Endothelial cell of hepatic sinusoid (primary cell): ENCODE results near the gene LTBP1.

Source experiments
- in situ Hi-C: cut with HindIII; loops from 2 replicates; pipeline ENCODE4 v1.10.0; 2017; ENCODE audit warnings: low sequenced_read_pairs

The LTBP1 gene

GRCh38 chr2:33391529-33392255, 444.9 kb downstream of the LTBP1 start:
- in situ Hi-C loops: no loop called here

DNA sequence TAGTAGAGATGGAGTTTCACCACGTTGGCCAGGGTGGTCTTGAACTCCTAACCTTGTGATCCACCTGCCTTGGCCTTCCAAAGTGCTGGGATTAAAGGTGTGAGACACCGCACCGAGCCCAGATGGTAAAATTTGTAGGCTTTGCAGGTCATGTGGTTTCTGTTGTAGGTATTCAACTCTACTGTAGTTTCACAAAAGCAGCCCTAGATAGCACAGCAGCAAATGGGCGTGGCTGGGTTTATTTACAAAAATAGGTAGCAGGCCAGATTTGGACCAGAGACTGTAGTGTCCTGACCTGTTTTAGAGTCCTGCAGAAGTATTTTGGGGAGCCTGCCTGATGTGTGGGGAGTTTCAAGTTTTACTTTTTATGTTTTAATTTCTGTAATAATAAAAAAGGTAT, 445.6 kb downstream of the LTBP1 start:
- in situ Hi-C loops: no loop called here

DNA sequence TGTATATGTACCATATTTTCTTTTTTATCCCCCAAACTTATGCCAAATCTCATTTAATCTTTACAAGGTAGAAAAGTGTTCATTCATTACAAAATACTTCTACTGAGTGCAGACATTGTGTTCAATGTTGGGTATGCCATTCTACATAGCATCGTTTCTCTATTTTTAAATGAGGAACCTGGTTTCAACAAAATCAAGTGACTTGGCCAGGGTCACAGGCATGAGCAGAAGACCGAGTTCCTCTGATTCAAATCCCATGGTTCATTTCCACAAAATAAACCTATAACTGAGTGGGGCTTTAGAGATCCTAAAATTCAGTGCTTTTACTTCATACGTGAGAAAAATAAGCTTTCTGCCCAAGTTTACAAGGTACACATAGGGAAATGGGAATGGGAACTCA, 448.3 kb downstream of the LTBP1 start:
- in situ Hi-C loops: no loop called here

- in situ Hi-C loops: no loop called here
Observed at GRCh38 chr2:33395655-33396249, 449.0 kb downstream of the LTBP1 start.

- in situ Hi-C loops: no loop called here
Observed at GRCh38 chr2:33404321-33404720, 457.6 kb downstream of the LTBP1 start.

- in situ Hi-C loops: no loop called here
Observed at GRCh38 chr2:33406622-33407021, 459.9 kb downstream of the LTBP1 start.

GRCh38 chr2:33408109-33408508, 461.4 kb downstream of the LTBP1 start:
- in situ Hi-C loops: no loop called here

GRCh38 chr2:33409417-33409955, 462.7 kb downstream of the LTBP1 start:
- in situ Hi-C loops: no loop called here

- in situ Hi-C loops: loop anchor here (10.0 kb wide), 1 partner anchor 153 kb away; no protein-coding TSS in a partner anchor
Observed at GRCh38 chr2:33411765-33412164, 465.0 kb downstream of the LTBP1 start.

DNA sequence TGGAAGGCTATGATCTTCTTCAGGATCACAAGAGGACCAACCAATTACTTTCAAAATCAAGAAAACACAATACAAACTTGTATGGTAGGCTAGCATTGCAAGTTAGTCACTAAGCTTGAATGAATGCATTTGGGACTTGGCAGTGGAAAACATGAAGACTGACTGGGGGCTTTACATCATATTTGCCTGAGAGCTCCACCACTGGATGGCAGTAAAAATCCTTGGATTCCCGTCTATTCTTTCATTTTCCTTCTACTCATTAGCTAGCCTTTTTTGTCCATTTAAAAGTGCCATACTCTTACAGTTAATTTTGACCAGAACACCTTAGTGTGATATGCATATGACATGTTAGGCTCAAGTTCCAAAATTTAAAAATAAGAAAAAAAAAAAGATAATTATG, 466.2 kb downstream of the LTBP1 start:
- in situ Hi-C loops: loop anchor here (10.0 kb wide), 1 partner anchor 152 kb away; no protein-coding TSS in a partner anchor

DNA sequence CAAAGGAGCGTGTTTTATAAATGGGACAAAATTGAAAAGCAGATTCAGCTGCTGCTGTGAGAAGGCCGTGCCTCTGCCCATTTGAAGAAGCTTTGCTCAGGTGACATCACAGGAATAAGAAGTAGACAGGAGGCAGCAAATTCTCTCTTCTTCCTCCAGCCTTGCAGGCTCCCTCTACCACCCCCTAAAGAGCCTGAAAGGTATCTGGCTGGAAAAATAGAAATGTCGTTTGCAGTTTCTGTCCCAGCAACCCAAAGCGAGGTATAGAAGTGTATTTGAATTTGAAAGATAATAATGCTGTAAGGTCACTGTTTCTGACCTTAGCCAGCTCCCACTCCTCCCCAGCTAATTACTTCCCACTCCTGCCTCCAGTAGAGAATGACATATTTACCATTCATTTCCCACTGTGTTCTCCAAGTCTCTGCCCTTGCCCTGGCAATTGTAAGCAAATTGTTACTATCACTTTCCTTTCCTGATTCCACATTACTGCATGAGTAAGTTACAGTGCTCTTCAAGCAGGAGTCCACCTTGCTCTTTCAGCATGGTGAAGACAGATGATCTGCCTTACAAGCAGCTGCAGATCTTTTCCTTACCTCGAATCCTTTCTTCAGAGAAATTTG, 472.9 kb downstream of the LTBP1 start:
- in situ Hi-C loops: loop anchor here (10.0 kb wide), 1 partner anchor 145 kb away; no protein-coding TSS in a partner anchor

DNA sequence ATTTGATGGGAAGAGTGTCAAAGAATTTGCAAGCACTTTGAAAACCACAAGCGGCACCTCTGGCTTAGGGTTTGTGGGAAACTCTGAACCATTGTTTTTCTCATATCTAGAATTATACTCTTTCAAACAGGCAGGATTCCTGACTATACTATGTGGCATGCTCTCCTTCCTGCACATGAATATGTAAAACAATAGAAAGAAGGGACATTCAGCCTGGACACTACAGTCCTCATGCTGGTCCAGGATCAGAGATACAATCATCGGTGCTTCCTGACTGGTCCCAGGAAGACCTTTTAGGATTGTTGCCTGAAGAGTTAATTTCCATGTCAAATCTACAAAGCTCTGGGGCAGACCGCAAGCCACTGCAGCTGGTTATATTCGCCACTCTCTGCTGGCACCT, 474.0 kb downstream of the LTBP1 start:
- in situ Hi-C loops: no loop called here

DNA sequence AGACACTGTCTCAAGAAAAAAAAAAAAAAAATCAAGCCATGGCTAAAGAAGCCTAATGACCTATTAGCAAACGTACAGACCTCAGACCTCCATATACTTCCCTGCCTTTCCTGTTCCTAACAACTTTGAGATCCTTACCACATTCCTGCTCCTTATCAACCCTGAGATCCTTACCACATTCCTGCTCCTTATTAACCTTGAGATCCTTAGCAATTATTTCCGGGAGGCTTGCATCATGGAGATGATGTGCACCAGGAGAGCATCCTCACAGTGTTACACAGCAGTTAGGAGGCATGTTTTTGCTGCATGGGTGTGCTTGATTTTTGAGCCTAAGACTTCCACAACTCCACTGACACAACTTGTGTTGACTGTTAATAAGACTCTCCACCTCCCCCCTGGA, 475.1 kb downstream of the LTBP1 start:
- in situ Hi-C loops: no loop called here

- in situ Hi-C loops: no loop called here
Observed at GRCh38 chr2:33425161-33425560, 478.4 kb downstream of the LTBP1 start.

DNA sequence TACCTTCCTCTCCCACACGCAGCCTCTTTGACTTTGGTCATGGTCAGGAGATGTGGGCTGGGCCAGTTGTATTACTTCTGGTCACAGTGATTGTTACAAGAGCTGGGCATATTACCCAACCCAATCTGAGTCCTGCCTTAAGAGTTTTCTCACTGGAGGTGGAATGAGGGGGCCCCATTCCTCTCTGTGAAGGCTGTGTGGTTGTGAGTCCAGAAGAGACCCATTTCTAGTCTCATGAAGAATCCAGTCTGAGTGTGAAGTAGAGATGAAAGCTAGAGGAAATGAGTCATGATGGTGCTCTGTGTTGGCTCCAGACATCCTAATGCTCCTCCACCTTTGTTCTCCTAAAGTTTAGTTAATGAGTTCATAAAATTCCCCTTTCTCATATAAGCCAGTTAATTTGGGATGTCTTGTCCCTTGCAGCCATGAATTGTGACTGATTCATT, 478.9 kb downstream of the LTBP1 start:
- in situ Hi-C loops: no loop called here

- in situ Hi-C loops: no loop called here
Observed at GRCh38 chr2:33426666-33427231, 480.0 kb downstream of the LTBP1 start.

GRCh38 chr2:33430077-33430476, 483.3 kb downstream of the LTBP1 start:
- in situ Hi-C loops: no loop called here

DNA sequence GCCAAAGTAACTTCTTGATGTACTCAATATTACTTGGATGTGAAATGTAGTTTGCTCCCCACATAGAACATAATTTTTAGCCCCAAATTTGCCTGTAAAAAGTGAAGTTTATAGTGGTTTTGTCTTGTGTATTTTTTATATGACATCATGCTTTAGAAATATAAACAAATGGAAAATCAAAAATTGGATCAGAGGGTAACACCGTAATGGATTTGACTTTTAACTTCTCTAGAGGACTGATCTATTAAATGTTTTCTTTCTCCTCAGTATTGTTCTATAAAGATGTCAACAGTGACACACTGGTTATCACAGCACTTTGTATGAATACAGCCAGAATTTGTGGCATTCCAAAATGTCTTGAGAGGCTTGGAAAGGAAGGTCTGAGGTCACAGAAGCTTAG, 484.1 kb downstream of the LTBP1 start:
- in situ Hi-C loops: no loop called here

DNA sequence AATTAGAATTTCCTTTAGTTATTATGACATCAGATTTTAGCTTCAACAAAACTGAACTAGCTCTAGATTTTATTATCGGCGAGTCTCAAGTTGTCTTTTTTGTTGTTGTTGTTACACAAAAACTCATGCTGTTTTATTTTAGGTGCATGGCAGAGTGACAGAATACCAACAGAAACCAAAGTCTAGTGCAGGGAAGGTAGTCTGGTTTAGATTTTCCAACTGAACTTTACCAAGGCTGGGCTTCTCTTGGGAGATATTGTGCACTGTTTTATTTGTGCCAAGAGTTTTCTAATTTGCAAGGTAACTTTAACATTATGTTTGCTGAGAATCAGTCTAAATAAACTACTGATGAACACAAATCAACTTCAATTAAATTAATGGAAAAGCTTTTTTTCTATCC, 486.1 kb downstream of the LTBP1 start:
- in situ Hi-C loops: no loop called here

GRCh38 chr2:33433279-33434235, 486.8 kb downstream of the LTBP1 start:
- in situ Hi-C loops: no loop called here
